ENCODE data around the gene LTC4S. TPM values are rescaled to one million over a fixed set of nuclear protein-coding genes. Genes with fewer than 3 reads are reported as not detected.
A peak's percentile ranks its signal among the peaks of the same experiment; 100 is the strongest.

The LTC4S gene
- polyA plus RNA-seq, 1 donor from 2014 or later = 5.9 TPM

- H3K79me2 ChIP-seq (replicated peaks; ENCODE audit: insufficient read depth, low read length) = no peaks in the 10 kb centered on the region
- H3K9me3 ChIP-seq (ENCODE audit: low read length) = no peaks in the 10 kb centered on the region
- H3K27ac ChIP-seq (ENCODE audit: low read length) = no peak overlapping the region
- no peak overlapping the region for H3K4me3 ChIP-seq (ENCODE audit: low read length)
- no peaks in the 10 kb centered on the region for H3K9me2 ChIP-seq (ENCODE audit: insufficient read depth, low read length)
- H3K4me2 ChIP-seq (ENCODE audit: low read length) = no peak overlapping the region
- H3K9ac ChIP-seq (ENCODE audit: low read length) = no peak overlapping the region
- H3K36me3 ChIP-seq (ENCODE audit: insufficient read depth, low read length) = no peaks in the 10 kb centered on the region
- no peak overlapping the region for H2AFZ ChIP-seq (ENCODE audit: low read depth, low read length)
- H3K27me3 ChIP-seq (ENCODE audit: insufficient read depth, low read depth, low read length) = no peaks in the 10 kb centered on the region
- no peaks in the 10 kb centered on the region for H3F3A ChIP-seq (ENCODE audit: insufficient read depth, low read length, poor library complexity, severe bottlenecking)
- H4K20me1 ChIP-seq (ENCODE audit: insufficient read depth) = no peaks in the 10 kb centered on the region
- TF ChIP-seq MXI1 (conservative IDR thresholded peaks at IDR 0.05; ENCODE audit: poor library complexity, severe bottlenecking) = no peak
- no peak for TF ChIP-seq REST (IDR thresholded peaks at IDR 0.05; ENCODE audit: borderline replicate concordance)
- no peak for TF ChIP-seq TAF1 (IDR thresholded peaks at IDR 0.05; ENCODE audit: low read depth)
- no peak for TF ChIP-seq RAD21 (conservative IDR thresholded peaks at IDR 0.05)
- no peak for TF ChIP-seq EZH2 (IDR thresholded peaks at IDR 0.05; ENCODE audit: borderline replicate concordance, insufficient read depth, low read length, poor library complexity, severe bottlenecking)
- TF ChIP-seq POLR2AphosphoS5 (IDR thresholded peaks at IDR 0.05) = no peak
- no peak for TF ChIP-seq EP300 (conservative IDR thresholded peaks at IDR 0.05; ENCODE audit: poor library complexity, severe bottlenecking)
- TF ChIP-seq SMC3 (conservative IDR thresholded peaks at IDR 0.05; ENCODE audit: poor library complexity) = no peak
- TF ChIP-seq CTCF (IDR thresholded peaks at IDR 0.05; ENCODE audit: poor library complexity, severe bottlenecking) = no peak
These were observed 7.0 kb downstream of the LTC4S start for GRCh38 chr5:179800696-179801201.

GRCh38 chr5:179801304-179802206 is 7.8 kb downstream of the LTC4S start:
- Histone ChIP-seq H3K4me2 (ENCODE audit: low read length) (no peak overlapping the region), H3K4me3 (ENCODE audit: low read length) (no peak overlapping the region), H3K27ac (ENCODE audit: low read length) (no peak overlapping the region), H3K36me3 (ENCODE audit: insufficient read depth, low read length) (no peaks in the 10 kb centered on the region), H3K9ac (ENCODE audit: low read length) (no peak overlapping the region), H4K20me1 (ENCODE audit: insufficient read depth) (no peaks in the 10 kb centered on the region), H3K9me2 (ENCODE audit: insufficient read depth, low read length) (no peaks in the 10 kb centered on the region), H3K27me3 (ENCODE audit: insufficient read depth, low read depth, low read length) (no peaks in the 10 kb centered on the region), H2AFZ (ENCODE audit: low read depth, low read length) (no peak overlapping the region), H3K9me3 (ENCODE audit: low read length) (no peaks in the 10 kb centered on the region), H3K79me2 (replicated peaks; ENCODE audit: insufficient read depth, low read length) (no peaks in the 10 kb centered on the region), H3F3A (ENCODE audit: insufficient read depth, low read length, poor library complexity, severe bottlenecking) (no peaks in the 10 kb centered on the region)
- TF ChIP-seq EZH2 (IDR thresholded peaks at IDR 0.05; ENCODE audit: borderline replicate concordance, insufficient read depth, low read length, poor library complexity, severe bottlenecking) = no peak
- peak; percentile 21 for TF ChIP-seq CTCF (IDR thresholded peaks at IDR 0.05; ENCODE audit: poor library complexity, severe bottlenecking)

Measured in neural cell (in vitro differentiated cells).